BJ (cell line): Measurements from ENCODE around the gene SMCO4. TPM values are rescaled to one million over a fixed set of nuclear protein-coding genes. Genes with fewer than 3 reads are reported as not detected.

Source experiments
- CTCF ChIA-PET: fragments of 350-600 bp; formaldehyde crosslinking; extraction: SDS; loops from one replicate; lab custom pipeline; 2021; ENCODE audit warnings: antibody characterized with exemption, inconsistent platforms; lab: Yijun Ruan, JAX
- POLR2A ChIA-PET: fragments of 300-600 bp; sonication (Branson Sonifier 250); formaldehyde crosslinking; extraction: SDS; loops from one replicate; lab custom pipeline; 2021; ENCODE audit warnings: antibody characterized with exemption; lab: Charles Lee
- DNase-seq: peaks from one replicate; pipeline ENCODE4 v3.0.0-alpha.2; 2011; ENCODE audit warnings: low read depth
- H3K27me3 ChIP-seq: 2 replicates; pipeline ENCODE4 v1.6.0; 2011; ENCODE audit warnings: low read length; ENCODE audit not compliant: control insufficient read depth, insufficient read depth
- H3K36me3 ChIP-seq: 2 replicates; pipeline ENCODE4 v1.5.1; 2011; ENCODE audit warnings: low read length; ENCODE audit not compliant: control insufficient read depth, insufficient read depth
- H3K4me3 ChIP-seq: 2 replicates; pipeline ENCODE4 v1.5.1; 2011; ENCODE audit warnings: low read depth, mild to moderate bottlenecking, control low read depth, low read length
- CTCF ChIP-seq: IDR thresholded peaks from 2 replicates; pipeline ENCODE4 v1.5.1; 2011; ENCODE audit warnings: low read depth, mild to moderate bottlenecking, control low read depth, inconsistent platforms, low read length, moderate library complexity; ENCODE audit not compliant: insufficient read depth
- polyA plus RNA-seq: library from polyadenylated mRNA; depleted of rRNA; stranded (reverse); fragments of >200 nt; gene quantifications from 2 replicates; pipeline ENCODE4 v1.2.3, GENCODE V29; 2011

SMCO4 gene
- polyA plus RNA-seq, 1 experiment: 12.8 TPM

DNA sequence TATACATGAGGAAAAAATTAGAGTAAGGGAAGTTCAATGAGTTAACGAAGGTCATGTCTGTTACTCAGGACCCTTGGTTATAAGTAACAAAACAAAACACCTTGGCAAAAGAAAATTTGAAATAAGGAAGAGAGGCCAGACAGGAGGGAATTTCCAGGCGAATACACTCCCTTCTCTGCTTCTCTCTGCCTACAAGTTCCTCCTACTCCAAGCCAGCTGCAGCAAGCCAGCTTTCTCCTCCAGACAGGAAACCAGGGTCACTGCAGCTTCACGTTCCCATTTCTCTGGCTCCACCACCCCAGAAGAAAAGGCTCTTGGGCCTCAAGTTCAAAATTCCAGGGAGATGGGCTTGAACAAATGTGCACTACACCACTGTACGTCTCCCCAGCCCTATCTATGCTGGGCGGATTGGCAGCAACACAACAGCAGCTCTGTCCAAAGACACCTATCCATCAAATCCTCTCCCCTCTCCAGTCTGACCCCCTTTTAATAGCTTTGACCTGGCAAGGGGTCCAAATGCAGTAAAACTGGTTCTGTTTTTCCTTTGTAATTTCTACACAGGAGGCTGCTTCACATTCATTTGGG is 27.7 kb downstream of the SMCO4 start:
- Histone ChIP-seq H3K4me3 (no peak overlapping the region), H3K36me3 (peaks cover 3% of the 10 kb centered on the region; the same call in 1 of the 2 replicates), H3K27me3 (0 out of 2 replicates have a peak, but pooled peaks cover 2% of the 10 kb centered on the region)
- TF ChIP-seq CTCF: no peak
- POLR2A ChIA-PET: no interaction called here
- CTCF ChIA-PET: interaction anchor here (0.8 kb wide), 1 partner anchor 10 kb away, joined by 4 read pairs; no protein-coding TSS in a partner anchor
- no peak for DNase-seq

DNA sequence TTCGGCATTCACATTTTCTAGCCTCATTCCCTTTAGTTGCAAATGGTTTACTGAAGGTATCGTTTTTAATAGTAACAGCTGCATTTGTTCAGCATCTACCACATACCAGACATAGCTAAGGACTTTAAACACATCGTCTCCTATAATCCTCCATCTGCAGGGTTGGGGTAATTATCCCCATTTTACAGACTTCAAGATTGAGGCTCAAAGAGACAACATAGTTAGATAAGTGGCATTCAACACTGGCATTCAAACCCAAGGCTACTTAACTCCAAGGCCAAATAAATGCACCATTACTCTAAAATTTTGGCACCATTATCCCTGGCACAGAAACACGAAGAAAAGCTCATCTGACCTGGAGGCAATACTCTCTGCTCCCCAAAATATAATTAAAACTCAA is 28.5 kb downstream of the SMCO4 start:
- H3K4me3 ChIP-seq: no peak overlapping the region
- ChIA-PET CTCF (interaction anchor here (0.6 kb wide), 1 partner anchor 27 kb away, joined by 3 read pairs; no protein-coding TSS in a partner anchor), POLR2A (no interaction called here)
- no peak for DNase-seq
- TF ChIP-seq CTCF: no peak
- peaks cover 3% of the 10 kb centered on the region; the same call in 1 of the 2 replicates for H3K36me3 ChIP-seq
- 0 out of 2 replicates have a peak, but pooled peaks cover 2% of the 10 kb centered on the region for H3K27me3 ChIP-seq

- CTCF ChIA-PET: no interaction called here
- peaks cover 3% of the 10 kb centered on the region; the same call in 1 of the 2 replicates for H3K36me3 ChIP-seq
- TF ChIP-seq CTCF: no peak
- H3K4me3 ChIP-seq: no peak overlapping the region
- 0 out of 2 replicates have a peak, but pooled peaks cover 2% of the 10 kb centered on the region for H3K27me3 ChIP-seq
- POLR2A ChIA-PET: no interaction called here
- DNase-seq: no peak
Observed at GRCh38 chr11:93513772-93514171, 29.4 kb downstream of the SMCO4 start.

DNA sequence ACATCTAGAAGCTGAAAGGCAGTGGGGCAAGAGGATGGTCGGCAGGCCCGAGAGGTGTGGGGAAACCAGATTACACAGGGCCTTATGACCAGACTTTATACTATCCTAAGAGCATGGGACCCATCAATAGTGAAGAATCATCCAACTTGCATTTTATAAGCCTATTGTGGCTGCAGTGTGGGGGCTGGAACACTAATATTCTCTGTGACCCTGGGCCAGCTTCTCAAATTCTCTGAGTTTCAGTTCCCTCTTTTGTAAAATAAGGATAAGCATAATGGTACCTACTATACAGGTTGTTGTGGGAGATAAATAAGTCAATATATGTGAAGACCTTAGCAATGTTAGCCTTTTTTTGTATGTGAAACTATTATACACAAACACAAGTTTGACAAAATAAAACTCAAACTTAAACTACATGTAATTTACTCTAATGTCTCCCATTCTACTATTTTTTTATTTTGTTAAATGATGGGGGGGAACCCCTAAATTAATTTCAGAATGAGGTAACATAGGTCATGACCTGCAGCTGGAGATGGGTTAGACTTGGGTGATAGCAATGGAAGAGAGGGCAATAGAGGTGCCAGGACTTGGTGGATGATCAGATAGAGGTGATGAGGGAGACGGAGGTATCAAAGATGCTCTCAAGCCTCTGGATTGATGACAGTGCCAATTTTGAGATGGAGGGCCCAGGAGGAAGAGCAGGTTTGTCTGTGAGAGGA is 30.1 kb downstream of the SMCO4 start:
- ChIA-PET POLR2A (no interaction called here), CTCF (no interaction called here)
- no peak for DNase-seq
- Histone ChIP-seq H3K27me3 (0 out of 2 replicates have a peak, but pooled peaks cover 2% of the 10 kb centered on the region), H3K4me3 (no peak overlapping the region), H3K36me3 (peaks cover 3% of the 10 kb centered on the region; the same call in 1 of the 2 replicates)
- no peak for TF ChIP-seq CTCF

DNA sequence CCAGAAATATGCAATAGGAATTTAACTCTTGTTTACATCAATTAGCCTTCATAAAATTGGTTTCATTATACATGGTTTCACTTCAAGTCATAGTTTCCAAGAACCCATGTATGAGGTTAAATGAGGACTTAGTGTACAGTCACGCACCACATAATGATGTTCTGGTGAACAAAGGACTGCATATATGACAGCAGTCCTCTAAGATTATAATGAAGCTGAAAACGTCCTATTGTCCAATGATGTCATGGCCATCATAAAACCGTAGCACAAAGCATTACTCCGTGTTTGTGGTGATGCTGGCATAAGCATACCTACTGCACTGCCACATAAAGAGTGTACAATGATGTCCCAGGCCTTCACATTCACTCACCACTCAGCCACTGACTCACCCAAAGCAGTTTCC is 31.1 kb downstream of the SMCO4 start:
- DNase-seq: no peak
- ChIA-PET POLR2A (no interaction called here), CTCF (no interaction called here)
- peaks cover 3% of the 10 kb centered on the region; the same call in 1 of the 2 replicates for H3K36me3 ChIP-seq
- H3K4me3 ChIP-seq: no peak overlapping the region
- TF ChIP-seq CTCF: no peak
- 0 out of 2 replicates have a peak, but pooled peaks cover 2% of the 10 kb centered on the region for H3K27me3 ChIP-seq
